ENCODE measurements around the gene THSD4.

Gene THSD4

DNA sequence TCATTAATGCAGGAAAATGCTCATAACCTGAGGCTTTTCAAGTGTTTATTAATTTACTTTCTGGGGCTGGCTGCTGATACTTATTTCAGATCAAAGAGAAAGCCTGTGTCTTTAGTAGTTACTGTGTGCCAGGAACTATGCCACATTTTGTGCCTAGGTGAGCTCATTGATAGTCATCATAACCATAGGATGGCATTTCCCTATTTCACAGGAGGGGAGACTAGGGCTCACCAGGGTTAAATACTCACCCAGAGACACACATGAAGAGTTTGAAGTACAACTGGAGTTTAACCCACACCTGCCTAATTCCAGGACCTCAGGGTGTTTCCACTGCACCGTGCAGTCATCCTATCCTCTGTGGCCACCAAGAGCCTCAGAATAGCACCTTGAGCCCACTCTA is 430.7 kb downstream of the THSD4 start:
- no peak for DNase-seq (ENCODE audit: low read depth)

DNA sequence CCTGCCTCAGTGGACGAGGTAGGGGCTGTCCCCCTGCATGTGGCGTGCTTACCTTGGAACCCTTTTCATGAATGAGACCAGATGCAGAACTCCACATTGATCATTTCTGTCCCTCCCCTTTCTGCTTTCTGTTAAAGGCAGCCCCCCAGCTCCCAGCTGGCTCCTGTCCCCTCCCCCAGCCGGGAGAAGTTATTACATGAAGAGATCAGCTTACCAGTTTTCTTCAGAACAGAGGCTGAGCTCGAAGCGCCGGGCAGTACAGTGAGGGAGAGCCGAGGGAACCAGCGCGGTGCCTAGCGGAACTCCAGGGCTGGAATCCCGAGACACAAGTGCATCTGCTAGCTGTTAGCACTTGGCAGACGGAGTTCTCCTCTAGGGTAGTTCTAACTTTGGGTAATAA is 431.7 kb downstream of the THSD4 start:
- DNase-seq (ENCODE audit: low read depth) = no peak

DNA sequence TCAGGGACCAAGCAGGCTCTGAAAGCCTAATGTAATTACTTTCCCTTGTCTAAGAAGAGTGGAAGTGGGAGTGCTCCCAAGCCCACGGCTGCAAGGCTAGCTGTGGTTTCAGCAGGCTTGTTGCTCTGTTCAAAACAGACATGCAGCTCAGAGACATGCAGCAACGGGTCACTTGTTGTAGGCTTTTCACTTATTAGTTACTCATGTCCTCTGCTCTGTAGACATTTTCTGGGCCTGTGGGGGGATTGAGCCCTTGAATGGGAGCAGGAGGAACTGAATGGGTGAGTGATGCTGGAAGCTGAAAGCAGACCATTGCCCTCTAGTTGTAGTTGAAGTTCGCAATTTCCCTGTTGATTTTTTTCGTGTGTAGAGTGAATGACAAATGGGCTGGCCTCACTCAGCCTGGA is 433.1 kb downstream of the THSD4 start:
- DNase-seq (ENCODE audit: low read depth) = no peak

DNA sequence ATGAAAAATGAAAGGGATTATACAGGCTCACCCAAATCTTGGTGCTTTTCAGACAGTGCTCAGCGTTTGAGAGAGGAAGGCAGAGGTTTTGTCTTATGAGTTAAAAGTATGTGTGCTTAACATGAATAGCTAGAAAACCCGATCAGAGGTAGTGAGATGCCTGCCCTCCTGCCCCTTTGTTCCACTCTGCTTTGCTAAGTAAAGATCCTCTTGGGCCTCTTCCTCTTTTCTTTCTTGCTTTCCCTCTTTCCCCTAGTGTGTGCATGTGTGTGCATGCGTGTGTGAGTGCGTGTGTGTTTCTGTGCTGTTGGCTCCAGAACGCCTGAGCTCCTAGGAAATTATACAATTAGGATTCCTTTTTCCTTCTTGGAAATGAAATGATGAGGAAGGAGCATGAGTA is 433.8 kb downstream of the THSD4 start:
- no peak for DNase-seq (ENCODE audit: low read depth)

DNA sequence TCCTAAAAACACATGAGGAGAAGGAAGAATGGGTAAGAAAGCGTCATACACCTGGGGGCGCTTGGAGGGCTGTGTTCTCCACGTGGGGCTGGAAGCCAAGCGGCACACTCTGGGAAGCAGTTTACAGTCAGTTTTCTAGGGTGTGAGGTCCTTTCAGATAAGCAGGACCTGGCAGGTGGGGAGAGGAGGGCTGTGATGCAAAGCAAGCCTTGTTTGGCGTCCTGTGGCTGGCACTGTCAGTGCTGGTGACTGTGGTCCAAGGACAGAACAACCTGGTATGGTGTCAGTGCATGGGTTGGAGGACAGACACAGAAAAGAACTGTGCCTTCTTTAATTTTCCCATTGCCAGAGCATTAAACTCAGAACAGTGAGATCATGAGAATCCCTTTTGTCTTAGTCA is 434.4 kb downstream of the THSD4 start:
- DNase-seq (ENCODE audit: low read depth) = no peak

DNA sequence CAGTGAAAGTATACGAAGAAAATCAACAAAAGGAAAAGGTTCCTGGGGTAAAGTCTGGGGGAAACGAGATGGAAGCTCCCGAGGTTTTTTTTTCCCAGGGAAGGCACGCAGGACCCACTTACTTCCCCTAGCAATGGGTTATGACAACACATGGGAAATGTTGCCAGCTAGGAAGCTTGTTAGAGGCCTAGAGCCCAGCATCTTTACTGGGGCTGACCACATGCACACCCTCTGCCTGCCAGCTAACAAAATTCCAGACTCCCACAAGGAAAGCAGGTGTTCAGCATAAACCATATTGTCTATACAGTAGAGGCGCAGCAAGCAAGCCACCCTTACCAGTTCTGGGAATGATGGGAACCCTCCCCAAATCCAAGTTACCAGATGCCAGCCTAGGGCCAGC is 436.3 kb downstream of the THSD4 start:
- DNase-seq (ENCODE audit: low read depth) = no peak

DNA sequence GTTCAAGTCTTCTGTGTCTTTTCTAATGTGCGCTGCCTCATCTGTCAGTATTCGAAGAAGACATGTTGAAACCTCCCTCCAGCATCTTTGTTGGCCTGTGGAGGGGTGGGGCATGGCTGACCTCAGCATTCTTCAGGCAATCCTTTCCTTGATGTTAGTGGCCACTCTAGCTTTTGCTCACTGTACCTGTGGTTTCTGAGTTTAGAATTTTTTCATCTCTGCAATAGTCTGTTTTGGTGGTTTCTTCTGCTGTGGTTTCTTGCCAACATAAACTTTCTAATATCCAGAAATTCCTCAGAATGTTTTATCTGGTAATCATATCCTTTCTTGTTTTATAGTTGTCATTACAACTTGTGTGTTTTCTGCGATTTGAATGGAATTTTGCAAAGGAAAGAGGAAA is 443.8 kb downstream of the THSD4 start:
- DNase-seq (ENCODE audit: low read depth) = no peak

DNA sequence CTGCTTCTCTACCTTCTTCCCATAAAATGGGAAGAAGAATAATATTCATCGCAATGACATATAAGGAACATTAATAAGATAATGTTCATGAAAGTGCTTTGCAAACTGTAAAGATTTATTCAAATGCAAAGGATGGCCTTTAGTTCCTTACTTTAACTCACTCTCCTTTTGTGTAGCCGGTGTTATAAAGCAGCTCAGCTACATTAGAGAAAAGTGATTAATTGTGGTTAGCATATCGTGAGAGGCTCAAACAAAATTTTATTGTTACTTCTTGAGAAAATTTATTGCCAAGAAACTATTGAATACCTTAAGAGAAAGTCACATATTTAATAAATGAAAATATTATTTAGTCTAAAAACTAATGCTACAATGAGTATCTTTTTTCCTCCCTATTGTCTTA is 444.3 kb downstream of the THSD4 start:
- no peak for DNase-seq (ENCODE audit: low read depth)

DNA sequence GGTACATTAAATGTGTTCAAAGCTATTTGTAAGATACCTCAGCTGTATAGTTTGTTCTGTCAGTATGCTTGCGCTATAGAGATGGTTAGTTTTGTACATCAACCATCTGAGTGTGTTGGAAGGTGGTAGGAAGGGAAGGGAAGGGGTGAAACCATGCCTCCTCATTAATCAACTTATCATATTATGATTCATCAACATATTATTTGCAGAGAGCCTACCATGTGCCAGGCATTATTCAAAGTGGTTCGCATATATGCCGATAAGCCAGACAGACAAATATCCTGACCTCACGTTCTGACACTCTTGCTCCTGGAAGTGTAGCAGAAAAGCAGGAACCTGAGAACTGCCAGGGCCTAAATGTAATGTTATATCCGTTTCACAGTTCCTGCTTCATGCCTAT is 447.0 kb downstream of the THSD4 start:
- DNase-seq (ENCODE audit: low read depth) = no peak

DNA sequence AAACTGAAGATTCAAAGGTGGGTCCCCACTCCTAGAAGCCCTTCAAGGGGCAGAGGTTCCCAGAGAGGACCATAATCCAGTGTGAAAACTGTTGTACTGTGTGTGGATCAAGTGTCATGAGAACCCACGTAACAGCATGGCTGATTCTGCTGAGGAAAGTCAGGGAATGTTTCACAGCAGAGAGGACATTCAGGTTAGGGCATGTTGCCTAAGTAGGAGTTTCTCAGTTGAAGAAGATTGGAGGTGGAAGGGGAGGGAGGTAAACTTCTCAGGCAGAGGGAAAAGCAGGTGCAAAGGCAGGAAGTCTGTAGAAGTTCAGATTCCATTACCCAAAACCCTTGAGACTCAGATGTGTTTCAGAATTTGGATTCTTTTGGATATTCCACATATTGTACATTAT is 448.9 kb downstream of the THSD4 start:
- DNase-seq (ENCODE audit: low read depth) = no peak

DNA sequence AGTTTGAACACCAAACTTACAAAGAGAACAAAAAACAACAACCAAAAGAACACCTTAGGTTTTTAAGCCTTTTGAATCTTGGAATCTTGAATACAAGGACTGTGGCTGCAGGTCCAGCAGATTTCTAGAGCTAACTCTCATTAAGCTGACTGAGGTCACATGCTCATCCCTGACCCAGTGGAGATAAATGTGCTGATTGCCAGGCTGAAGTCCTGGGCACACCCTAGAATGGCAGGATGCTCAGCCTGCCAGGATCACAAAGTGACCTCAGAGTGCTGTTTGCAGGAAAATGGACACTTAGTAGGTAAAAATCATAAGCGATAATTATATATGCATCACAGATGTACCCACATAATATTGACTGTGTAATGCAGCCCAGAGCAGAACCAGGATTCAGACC is 449.7 kb downstream of the THSD4 start:
- DNase-seq (ENCODE audit: low read depth) = no peak

DNA sequence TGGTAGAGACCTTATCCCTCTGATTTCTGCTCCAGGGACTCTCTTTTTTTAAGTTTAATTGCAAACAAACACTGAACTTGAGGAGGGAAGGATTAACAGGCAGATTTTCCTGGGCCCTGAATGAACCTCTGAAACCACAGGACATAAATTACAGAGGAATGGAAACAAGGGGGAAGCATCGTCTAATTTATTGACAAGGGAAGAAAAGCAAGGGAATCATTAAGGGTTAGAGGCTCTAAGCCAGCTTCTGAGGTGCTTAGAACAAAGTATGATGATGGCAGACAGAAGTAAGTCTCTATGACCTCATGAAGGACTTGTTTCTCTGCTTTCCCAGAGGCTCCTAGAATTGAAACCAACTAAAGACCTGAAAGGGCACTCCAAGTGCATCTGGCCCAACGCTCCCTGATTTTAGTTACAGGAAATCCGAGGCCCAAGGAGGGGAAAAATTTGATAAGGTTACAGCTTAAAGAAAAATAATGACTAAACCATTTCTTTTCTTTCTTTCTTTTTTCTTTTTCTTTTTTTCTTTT is 450.4 kb downstream of the THSD4 start:
- no peak for DNase-seq (ENCODE audit: low read depth)

DNA sequence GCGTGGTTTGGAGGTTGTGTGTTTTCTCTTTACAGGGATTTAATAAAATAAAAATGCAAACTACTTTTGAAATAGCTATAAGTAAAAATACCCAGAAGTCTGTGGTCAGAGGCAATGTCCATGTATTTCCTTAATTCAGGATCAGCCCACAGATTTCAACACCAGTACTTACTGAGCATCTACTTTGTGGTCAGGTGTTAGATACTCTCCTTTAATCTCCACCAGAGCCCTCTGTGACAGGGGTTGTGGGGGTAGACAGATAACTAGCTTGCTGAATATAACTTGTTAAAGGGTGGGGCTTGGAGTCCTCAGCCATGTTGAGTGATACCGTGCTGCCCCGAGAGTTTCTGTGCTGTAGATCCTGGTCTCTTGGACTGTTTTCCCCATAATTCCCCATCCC is 451.0 kb downstream of the THSD4 start:
- DNase-seq (ENCODE audit: low read depth) = no peak

DNA sequence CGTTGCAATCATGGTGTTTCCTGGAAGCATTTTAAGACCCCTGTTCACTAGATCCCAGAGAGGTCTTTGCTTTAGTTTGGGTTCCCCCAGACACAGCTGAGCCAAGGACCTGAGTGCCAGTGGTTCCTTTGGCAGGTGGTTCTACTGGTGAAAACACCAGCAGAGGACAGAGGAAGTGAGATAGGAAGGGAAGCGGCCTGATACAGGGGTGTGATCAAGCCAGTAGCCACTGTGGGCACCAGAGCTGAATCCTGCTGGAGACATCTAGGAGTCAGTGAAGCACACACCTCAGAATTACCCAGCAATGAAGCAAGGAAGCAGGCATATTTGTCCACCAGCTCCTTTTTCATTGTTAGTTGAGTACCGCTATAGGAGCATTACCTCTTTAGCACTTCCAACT is 451.9 kb downstream of the THSD4 start:
- no peak for DNase-seq (ENCODE audit: low read depth)

DNA sequence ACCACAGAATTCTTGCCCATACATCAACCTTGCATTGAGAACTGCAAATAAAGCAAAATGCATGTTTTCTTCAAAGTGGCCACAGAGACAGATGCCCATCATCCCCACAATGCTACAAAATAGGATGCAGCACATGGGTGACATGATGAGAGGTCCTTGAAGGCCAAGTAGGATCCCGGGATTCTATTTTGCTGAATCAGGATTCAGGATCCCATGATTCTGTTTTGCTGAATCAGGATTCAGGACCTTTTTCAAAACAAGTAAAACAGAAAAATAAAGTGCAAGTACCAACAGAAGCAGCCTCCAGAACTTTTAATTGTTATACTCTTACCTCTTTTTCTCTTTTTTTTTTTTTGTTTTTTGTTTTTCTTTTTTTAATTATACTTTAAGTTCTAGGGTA is 453.0 kb downstream of the THSD4 start:
- DNase-seq (ENCODE audit: low read depth) = no peak

DNA sequence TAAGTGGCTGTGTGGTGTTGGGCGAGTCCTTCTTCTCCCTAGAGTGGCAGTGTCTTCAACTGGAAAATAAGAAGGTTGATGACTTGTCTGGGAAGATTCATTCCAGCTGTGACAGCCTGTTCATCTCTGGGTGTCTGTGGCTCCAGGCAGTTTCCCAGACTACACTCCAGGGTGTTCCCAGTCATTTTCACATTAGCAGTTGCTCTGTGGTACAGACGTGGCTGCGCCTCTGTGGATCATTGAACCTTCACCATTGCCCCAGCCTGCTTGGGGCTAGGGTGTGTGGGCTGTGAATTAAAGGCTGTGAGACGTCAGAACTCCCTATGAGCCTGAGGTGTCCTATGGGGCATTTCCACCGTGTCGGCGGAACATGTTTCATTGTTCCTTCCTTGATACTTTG is 455.5 kb downstream of the THSD4 start:
- no peak for DNase-seq (ENCODE audit: low read depth)

DNA sequence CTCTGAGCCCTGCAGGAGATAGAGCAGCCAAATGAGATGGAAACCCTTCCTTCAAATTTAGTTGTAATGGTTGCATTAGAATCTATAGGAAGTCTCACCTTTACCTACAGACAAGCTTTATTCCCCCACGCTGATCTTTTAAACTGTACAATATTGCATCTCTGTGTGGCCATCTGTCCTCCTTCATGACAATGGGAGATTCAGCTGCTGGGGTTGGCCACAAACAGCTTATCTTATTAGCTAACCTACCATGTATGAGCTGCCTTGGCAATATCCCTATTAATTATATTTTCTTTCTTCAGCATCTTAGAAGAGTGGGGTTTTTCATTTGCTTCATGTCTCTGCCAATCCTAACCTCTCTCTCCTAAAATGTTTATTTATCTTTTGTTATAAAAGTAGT is 456.4 kb downstream of the THSD4 start:
- no peak for DNase-seq (ENCODE audit: low read depth)

DNA sequence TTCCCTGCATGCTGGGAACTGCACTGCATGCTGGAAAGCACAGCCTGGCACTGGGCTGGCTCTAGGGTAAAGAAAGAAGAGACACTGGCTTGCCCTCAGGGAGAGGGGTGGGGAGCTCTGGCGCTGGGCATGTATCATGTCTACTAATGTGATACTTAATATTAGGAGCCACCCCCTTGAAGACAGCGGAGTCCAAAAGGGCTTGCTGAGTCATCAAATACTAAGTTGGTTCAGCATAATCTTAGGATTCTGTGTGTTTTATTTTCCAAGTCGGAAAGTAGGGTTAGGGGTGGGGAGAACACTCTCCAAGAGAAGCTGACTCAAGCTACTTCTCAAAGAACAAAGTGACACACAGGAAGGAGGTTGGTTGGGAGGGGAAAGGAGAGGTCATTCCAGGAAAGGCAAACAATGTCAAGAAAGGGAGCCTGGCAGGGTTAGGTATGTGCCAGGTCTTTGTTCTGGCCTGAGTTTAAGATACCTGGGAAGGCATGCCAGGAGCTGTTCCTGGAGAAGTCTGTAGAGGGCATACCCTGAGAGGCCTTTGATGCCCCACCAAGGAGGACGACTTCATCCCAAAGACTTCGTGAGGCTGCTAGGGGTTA is 457.3 kb downstream of the THSD4 start:
- no peak for DNase-seq (ENCODE audit: low read depth)

DNA sequence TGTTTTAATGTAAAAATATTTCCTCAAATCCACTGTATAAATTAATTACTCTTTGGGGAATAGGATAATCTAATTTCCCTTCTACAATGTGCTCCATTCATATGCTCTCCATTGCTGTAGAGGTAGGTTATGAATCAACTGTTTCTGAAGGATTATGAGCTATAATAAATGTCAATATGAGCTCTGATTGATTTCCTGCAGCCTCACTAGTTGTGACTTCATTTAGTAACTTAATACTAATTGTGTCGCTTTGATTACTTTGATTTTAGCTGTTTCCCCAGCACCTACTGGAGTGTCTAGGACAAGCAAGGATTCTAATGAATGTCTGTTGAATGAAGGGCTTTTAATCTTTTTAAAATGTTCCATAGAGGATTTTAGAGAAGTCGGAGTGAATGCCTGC is 458.3 kb downstream of the THSD4 start:
- DNase-seq (ENCODE audit: low read depth) = no peak

DNA sequence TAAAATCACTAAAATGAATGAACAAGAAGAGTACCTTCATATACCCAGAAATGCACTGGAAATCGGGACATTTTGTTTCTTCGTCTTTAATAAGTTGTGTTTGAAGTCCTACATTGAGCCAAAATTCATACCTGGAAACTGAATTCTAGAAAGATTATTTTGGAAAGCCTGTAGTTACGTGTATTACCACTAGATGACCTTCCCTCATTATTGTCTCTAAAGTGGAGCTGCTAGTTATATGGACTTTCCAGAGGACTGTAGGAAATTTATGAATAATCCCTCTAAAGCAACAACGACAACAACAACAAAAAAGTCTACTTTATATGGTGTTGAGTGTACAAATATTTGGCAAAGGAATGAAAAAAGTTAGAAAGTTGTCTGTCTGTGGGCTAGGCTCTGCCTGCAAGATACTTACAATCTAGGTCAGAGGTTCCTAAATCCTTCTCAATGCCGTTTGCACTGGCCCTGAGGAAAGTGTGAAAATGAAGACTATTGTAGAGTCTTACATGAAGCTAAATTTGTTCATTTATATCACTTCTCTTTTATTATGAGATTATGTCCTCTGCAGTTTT is 460.3 kb downstream of the THSD4 start:
- DNase-seq (ENCODE audit: low read depth) = no peak

DNA sequence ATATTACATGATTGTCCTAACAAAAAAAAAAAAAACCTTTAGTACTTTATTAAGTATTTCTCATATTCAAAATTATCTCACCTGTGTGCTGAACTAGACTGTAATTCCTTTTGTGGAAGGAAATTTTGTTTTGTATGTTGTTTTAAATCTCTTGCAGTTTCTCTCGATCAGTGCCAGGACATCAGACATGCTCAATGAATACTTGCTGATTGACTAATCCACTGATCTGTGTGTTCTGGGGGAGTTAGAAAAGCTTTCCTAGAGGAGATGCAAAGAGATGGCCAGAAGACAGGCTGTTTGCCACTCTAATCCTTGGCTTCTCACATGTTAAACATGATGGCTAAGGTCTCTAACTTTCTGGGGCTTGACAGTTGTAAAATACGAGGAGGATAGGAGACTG is 461.8 kb downstream of the THSD4 start:
- DNase-seq (ENCODE audit: low read depth) = no peak

DNA sequence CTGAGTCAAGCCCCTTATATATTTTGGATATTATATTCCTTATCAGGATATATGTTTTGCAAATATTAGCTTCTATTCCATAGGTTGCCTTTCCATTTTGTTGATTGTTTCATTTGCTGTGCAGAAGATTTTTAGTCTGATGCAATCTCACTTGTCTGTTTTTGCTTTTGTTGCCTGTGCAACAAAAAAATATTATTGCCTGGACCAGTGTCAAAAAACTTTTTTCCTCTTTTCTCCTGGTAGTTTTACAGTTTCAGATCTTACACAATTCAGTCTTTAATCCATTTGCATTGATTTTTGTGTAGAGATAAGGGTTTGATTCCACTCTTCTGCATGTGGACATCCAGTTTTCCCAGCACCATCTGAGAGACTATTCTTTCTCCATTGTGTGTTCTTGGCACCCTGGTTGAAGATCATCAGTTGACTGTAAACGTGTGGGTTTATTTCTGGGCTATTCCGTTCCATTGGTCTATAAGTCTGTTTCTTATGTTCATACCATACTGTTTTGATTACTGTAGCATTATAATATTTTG is 466.2 kb downstream of the THSD4 start:
- no peak for DNase-seq (ENCODE audit: low read depth)

DNA sequence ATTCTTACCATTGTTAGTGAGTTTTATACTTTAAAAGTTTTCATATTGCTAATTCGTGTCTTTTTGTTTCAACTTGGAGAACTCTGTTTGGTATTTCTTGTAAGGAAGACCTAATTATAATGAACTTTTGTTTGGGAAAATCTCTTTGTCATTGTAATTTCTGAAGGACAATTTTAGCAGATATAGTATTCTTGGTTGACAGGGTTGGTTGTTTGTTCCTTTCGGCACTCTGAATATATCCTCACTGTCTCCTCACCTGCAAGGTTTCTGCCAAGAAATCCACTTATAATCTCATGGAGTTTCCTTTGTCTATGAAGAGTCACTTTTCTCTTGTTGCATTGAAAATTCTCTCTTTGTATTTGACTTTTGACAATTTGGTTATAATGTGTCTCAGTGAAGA is 469.9 kb downstream of the THSD4 start:
- no peak for DNase-seq (ENCODE audit: low read depth)

DNA sequence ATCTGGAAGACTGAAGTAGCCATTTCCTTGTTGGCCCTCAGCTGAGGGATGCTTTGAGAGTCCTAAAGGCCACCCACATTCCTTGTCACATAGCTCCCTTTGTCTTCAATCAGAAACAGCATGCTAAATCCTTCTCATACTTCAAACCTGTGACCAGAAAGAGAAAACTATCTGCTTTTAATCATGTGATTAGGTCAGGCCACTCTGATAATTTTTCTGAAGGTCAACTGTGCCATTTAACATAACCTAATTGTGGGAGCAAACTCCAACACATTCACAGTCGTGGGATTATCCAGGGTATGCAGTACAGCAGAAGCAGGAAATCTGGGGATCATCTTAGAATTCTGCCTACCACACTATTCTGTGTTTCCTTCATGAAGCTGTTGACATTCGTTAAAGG is 471.2 kb downstream of the THSD4 start:
- DNase-seq (ENCODE audit: low read depth) = no peak
